GM03348 (cell line): ENCODE data around the gene HES7.
A peak's percentile ranks its signal among the peaks of the same experiment; 100 is the strongest.

Experiments
- DNase-seq: peaks from one replicate; pipeline ENCODE4 v3.0.0; 2012; ENCODE audit warnings: low spot score

The HES7 gene

DNA sequence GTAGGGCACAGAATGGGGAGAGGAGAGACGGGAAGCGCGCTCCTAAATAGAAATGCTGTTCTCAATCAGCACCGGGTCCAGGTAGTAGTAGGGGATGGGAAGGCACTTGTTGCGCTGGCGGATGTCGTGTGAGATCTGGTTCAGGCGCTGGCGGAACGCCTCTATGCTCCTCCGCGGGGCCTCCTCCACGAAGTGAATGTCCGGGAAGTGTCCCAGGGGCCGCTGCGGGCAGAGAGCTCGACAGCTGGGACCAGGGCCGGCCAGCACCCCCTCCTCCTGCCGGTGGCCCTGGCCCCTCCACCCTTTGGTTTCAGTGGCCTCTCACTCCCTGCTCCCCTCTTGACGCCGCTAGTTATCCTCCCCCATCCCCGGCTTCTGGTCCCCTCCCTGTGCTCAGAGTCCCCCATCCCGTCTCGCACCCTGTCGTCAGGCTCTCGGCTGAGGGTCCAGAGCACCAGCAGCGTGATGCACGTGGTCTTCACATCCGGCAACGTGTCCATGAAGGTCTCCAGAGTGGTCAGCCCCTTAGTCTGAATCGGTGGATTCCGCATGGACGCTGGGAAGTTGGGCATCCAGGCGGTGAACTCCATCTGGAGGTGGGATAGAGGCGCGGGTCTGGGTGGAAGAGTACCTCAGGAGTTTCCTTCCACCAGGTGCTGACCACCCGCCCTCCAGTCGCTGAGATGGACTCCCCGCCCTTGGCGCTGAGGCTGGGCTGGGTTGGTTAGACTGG lies 51.0 kb downstream of the HES7 start:
- DNase-seq, result peak; percentile 30

DNA sequence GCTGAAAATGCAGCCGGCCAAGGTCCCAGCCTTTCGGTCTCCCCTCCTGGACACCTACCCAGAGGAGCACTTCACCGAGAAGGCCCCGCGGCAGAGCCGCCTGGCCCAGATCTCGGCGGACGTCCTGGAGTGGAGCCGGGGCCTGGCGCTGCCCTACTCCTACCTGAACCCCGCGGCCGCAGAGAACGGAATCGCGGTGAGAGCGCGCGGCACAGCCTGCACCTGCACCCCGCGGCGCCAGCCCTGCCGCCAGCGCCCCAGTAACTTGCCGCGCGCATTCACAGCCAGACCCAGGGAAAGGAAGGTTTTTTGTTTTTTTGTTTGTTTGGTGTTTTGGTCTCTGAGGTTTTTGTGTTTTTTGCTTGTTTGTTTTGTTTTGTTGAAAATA lies 51.6 kb downstream of the HES7 start:
- DNase-seq, result no peak

DNA sequence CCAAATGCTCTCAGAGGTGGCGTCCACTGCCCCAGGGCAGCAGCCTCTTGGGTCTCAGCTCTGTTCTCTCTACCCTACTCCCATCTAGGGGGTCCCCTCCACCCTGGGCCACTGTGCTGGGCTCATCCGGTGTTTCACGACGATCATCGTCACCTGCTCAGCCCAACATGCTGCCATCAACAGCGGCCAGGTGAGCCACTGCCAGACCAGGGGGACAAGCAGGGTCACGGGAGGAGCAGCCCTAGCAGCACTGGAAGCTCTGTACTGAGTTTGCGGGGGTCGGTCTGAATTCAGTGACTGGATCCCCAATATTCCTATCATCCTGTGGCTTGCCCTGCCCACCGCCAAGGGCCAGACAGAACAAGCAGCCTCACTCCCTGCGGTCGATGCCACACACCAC lies 52.4 kb downstream of the HES7 start:
- no peak for DNase-seq
